WERI-Rb-1 (cell line): ENCODE data around the gene MEP1B.

Experiments used
- DNase-seq: peaks from one replicate; pipeline ENCODE4 v3.0.0-alpha.2; 2020
- H3K27ac ChIP-seq: fragments of 250-450 bp; sonication (Bioruptor Pico); 2 replicates; pipeline ENCODE4 v1.5.1; 2020; ENCODE audit warnings: mild to moderate bottlenecking, moderate library complexity
- H3K27me3 ChIP-seq: fragments of 250-450 bp; sonication (Bioruptor Pico); 2 replicates; pipeline ENCODE4 v1.5.1; 2021; ENCODE audit warnings: mild to moderate bottlenecking, low read depth, moderate library complexity; ENCODE audit not compliant: insufficient read depth, severe bottlenecking
- H3K36me3 ChIP-seq: fragments of 250-450 bp; sonication (Bioruptor Pico); 2 replicates; pipeline ENCODE4 v1.5.1; 2020; ENCODE audit warnings: mild to moderate bottlenecking, moderate library complexity
- H3K4me3 ChIP-seq: 2 replicates; pipeline ENCODE4 v1.5.1; 2011; ENCODE audit warnings: low read depth, mild to moderate bottlenecking, control low read depth, low read length
- H3K9me3 ChIP-seq: fragments of 250-450 bp; sonication (Bioruptor Pico); 2 replicates; pipeline ENCODE4 v1.5.1; 2021; ENCODE audit warnings: mild to moderate bottlenecking, moderate library complexity; ENCODE audit not compliant: severe bottlenecking
- CTCF ChIP-seq: IDR thresholded peaks from 2 replicates; pipeline ENCODE4 v1.5.1; 2011; ENCODE audit warnings: low read depth, mild to moderate bottlenecking, control low read depth, inconsistent platforms, low read length

Gene MEP1B

GRCh38 chr18:32259553-32259952, 69.7 kb downstream of the MEP1B start:
- DNase-seq = no peak
- H3K36me3 ChIP-seq = no peaks in the 10 kb centered on the region
- peaks cover 52% of the 10 kb centered on the region for H3K27me3 ChIP-seq
- H3K27ac ChIP-seq = no peak overlapping the region
- TF ChIP-seq CTCF = no peak
- no peak overlapping the region for H3K4me3 ChIP-seq
- H3K9me3 ChIP-seq = peaks cover 2% of the 10 kb centered on the region

GRCh38 chr18:32261003-32261402, 71.2 kb downstream of the MEP1B start:
- Histone ChIP-seq H3K9me3 (peaks cover 2% of the 10 kb centered on the region), H3K27ac (no peak overlapping the region), H3K4me3 (no peak overlapping the region), H3K36me3 (no peaks in the 10 kb centered on the region), H3K27me3 (peaks cover 47% of the 10 kb centered on the region)
- DNase-seq = no peak
- no peak for TF ChIP-seq CTCF

DNA sequence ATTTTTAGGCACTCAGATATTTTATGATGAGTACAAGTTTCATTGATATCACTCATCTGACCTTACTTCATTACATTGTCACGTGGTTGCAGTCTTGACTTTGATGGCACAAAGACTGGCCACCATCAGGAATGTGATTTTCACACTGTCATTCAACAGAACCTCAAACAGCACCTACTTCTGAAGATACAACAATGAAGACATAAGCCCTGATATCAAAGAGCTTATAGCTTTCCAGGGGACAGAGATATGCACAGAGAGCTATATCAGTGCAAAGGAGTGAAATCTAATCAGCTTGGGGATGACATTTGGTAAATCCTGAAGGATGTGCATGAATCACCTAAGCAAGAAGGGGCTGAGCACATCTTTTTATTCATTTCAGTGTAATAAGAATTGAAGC, 72.3 kb downstream of the MEP1B start:
- peaks cover 43% of the 10 kb centered on the region for H3K27me3 ChIP-seq
- H3K4me3 ChIP-seq = no peak overlapping the region
- no peak overlapping the region for H3K27ac ChIP-seq
- no peaks in the 10 kb centered on the region for H3K36me3 ChIP-seq
- no peak for TF ChIP-seq CTCF
- H3K9me3 ChIP-seq = peaks cover 2% of the 10 kb centered on the region
- no peak for DNase-seq

DNA sequence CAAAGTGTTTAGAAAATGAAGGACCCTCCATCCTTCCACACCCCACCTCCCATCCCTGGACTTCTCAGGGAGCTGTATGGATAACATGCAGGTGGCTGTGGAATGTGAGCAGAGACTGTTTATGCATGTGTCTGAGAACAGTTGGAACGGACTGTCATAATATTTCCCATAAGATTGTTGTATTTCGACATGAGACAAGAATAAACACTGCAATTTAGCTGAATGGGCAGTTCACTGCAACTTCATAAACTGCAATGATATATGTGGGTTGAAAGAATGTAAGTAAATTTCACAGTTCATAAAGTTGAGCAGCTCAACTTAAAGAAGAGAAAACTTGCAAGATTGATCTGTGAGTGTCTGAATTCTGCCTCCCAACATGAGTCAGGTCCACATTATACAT, 74.6 kb downstream of the MEP1B start:
- Histone ChIP-seq H3K27ac (no peak overlapping the region), H3K9me3 (no peaks in the 10 kb centered on the region), H3K27me3 (peaks cover 44% of the 10 kb centered on the region), H3K4me3 (no peak overlapping the region), H3K36me3 (no peaks in the 10 kb centered on the region)
- no peak for DNase-seq
- TF ChIP-seq CTCF = no peak

GRCh38 chr18:32267463-32267862, 77.6 kb downstream of the MEP1B start:
- H3K27me3 ChIP-seq = peaks cover 48% of the 10 kb centered on the region
- TF ChIP-seq CTCF = no peak
- DNase-seq = no peak
- no peak overlapping the region for H3K27ac ChIP-seq
- H3K4me3 ChIP-seq = no peak overlapping the region
- H3K9me3 ChIP-seq = no peaks in the 10 kb centered on the region
- no peaks in the 10 kb centered on the region for H3K36me3 ChIP-seq
